Stimulated activated naive CD8-positive, alpha-beta T cell treated with anti-CD3 and anti-CD28 coated beads, Interleukin-15, Interleukin-2, amounts not matched to agents 100 ng/mL and 50 ng/mL, for 24 hours (primary cell): ENCODE results near the gene CIAO3.

ENCODE experiments used
- H3K27ac Mint-ChIP-seq: one replicate; pipeline ENCODE4 v1.8.0; 2021; ENCODE audit warnings: mild to moderate bottlenecking, mixed read lengths
- H3K27me3 Mint-ChIP-seq: one replicate; pipeline ENCODE4 v1.8.0; 2021; ENCODE audit warnings: mixed read lengths
- H3K36me3 Mint-ChIP-seq: one replicate; pipeline ENCODE4 v1.8.0; 2021; ENCODE audit warnings: low read depth, mixed read lengths
- H3K4me1 Mint-ChIP-seq: one replicate; pipeline ENCODE4 v1.8.0; 2021; ENCODE audit warnings: low read depth, mixed read lengths
- H3K4me3 Mint-ChIP-seq: one replicate; pipeline ENCODE4 v1.8.0; 2021; ENCODE audit warnings: mild to moderate bottlenecking, mixed read lengths
- H3K9me3 Mint-ChIP-seq: one replicate; pipeline ENCODE4 v1.8.0; 2021; ENCODE audit warnings: mixed read lengths

CIAO3 gene

DNA sequence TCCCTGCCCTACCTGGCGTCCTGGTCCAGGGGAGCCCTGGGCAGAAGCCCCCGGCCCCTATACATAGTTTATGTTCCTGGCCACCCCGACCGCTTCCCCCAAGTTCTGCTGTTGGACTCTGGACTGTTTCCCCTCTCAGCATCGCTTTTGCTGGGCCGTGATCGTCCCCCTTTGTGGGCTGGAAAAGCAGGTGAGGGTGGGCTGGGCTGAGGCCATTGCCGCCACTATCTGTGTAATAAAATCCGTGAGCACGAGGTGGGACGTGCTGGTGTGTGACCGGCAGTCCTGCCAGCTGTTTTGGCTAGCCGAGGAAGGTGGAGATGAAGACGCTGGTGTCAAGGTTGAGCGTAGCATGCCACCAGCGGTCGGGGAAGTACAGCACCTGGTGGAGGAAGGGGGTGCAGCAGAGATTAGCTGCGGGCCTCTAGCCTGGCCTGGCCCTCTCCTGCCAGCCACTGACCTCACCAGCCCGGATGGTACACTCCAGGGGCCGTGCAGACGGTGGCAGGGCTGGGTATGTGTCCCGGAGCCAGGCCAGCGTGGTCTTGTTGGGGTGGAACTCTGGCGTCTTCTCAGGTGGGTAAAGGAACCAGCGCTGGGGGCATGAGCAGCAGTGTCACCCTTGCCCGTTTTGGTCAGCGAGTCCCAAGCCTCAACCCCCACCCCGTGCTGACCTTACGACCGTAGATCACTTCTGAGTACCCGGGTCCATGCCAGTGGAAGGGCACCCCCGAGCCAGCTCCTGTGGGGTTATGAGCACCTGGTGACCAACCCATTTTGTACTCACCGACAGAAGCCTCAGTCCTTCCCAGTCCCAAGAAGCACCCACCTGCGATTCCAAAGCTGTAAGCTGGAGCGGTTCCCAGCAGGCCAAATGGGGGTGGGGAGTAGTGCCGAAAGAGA lies 58.1 kb downstream of the CIAO3 start:
- Mint-ChIP-seq H3K4me3 (peak overlapping the region; percentile 85), H3K4me1 (peaks cover 33% of the 10 kb centered on the region), H3K36me3 (peaks cover 21% of the 10 kb centered on the region), H3K27me3 (no peaks in the 10 kb centered on the region), H3K9me3 (no peaks in the 10 kb centered on the region), H3K27ac (peak overlapping the region; percentile 63)

DNA sequence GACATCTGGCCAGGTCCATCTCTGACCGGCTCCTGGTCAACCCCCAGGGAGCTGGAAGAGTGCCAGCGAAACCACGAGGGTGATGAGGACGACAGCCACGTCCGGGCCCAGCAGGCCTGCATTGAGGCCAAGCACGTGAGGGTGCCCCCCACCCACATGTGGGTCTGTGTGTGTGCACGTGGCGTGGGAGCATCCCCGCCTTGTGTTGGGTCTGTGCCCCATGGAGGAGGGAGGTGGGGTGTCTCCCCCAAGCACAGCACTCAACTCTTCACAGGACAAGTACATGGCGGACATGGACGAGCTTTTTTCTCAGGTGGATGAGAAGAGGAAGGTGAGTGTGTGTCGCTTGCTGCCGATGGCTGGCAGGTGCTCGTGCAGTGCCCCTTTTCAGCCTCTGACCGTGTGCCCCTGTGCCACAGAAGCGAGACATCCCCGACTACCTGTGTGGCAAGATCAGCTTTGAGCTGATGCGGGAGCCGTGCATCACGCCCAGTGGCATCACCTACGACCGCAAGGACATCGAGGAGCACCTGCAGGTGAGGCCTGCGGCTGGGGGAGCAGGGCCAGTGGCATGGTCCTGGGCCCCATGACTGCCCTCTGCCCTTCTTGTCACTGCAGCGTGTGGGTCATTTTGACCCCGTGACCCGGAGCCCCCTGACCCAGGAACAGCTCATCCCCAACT lies 58.9 kb downstream of the CIAO3 start:
- H3K4me1 Mint-ChIP-seq, result peaks cover 33% of the 10 kb centered on the region
- H3K9me3 Mint-ChIP-seq, result no peaks in the 10 kb centered on the region
- peaks cover 21% of the 10 kb centered on the region for H3K36me3 Mint-ChIP-seq
- no peaks in the 10 kb centered on the region for H3K27me3 Mint-ChIP-seq
- peak overlapping the region; percentile 63 for H3K27ac Mint-ChIP-seq
- peak overlapping the region; percentile 85 for H3K4me3 Mint-ChIP-seq

DNA sequence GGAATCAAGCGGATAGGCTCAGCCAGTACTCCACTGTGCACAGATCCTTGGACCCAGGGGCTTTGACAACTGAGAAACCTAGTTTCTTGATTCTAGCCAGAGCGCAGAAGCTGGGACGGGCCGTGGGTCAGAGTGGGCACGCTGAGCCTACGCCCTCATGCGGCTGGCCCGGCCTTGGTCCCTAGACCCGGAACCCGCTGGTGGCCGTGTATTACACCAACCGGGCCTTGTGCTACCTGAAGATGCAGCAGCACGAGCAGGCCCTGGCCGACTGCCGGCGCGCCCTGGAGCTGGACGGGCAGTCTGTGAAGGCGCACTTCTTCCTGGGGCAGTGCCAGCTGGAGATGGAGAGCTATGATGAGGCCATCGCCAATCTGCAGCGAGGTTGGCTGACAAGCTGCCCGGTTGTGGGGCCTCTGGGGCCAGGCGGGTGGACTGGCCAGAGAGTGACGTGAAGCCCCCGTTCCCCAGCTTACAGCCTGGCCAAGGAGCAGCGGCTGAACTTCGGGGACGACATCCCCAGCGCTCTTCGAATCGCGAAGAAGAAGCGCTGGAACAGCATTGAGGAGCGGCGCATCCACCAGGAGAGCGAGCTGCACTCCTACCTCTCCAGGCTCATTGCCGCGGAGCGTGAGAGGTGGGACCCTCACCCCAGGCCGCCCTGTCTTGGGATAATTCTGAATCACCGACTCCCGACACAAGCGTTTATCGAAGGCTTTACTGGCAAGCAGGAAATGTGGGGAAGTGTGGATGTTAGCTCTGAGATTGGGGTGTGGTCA lies 59.6 kb downstream of the CIAO3 start:
- H3K27ac Mint-ChIP-seq, result peak overlapping the region; percentile 61
- peaks cover 33% of the 10 kb centered on the region for H3K4me1 Mint-ChIP-seq
- H3K9me3 Mint-ChIP-seq, result no peaks in the 10 kb centered on the region
- H3K4me3 Mint-ChIP-seq, result peak overlapping the region; percentile 85
- H3K27me3 Mint-ChIP-seq, result no peaks in the 10 kb centered on the region
- peaks cover 21% of the 10 kb centered on the region for H3K36me3 Mint-ChIP-seq

DNA sequence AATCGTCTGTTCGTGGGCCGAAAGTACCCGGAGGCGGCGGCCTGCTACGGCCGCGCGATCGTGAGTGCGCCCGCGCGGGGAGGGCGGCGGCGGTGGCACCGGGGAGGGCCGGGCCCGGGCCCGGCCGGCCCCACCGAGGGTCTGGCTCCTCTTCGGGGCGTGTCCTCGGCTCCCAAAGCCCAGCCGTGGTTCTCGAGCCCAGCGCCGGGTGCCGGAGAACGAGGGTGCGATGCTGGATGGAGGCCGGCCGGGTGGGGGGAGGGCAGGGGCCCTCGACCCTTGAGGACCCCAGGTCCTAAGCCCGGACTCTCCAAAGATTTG lies 60.2 kb downstream of the CIAO3 start:
- Mint-ChIP-seq H3K36me3 (peaks cover 21% of the 10 kb centered on the region), H3K4me1 (peaks cover 33% of the 10 kb centered on the region), H3K27me3 (no peaks in the 10 kb centered on the region), H3K9me3 (no peaks in the 10 kb centered on the region), H3K27ac (peak overlapping the region; percentile 40), H3K4me3 (peak overlapping the region; percentile 85)

DNA sequence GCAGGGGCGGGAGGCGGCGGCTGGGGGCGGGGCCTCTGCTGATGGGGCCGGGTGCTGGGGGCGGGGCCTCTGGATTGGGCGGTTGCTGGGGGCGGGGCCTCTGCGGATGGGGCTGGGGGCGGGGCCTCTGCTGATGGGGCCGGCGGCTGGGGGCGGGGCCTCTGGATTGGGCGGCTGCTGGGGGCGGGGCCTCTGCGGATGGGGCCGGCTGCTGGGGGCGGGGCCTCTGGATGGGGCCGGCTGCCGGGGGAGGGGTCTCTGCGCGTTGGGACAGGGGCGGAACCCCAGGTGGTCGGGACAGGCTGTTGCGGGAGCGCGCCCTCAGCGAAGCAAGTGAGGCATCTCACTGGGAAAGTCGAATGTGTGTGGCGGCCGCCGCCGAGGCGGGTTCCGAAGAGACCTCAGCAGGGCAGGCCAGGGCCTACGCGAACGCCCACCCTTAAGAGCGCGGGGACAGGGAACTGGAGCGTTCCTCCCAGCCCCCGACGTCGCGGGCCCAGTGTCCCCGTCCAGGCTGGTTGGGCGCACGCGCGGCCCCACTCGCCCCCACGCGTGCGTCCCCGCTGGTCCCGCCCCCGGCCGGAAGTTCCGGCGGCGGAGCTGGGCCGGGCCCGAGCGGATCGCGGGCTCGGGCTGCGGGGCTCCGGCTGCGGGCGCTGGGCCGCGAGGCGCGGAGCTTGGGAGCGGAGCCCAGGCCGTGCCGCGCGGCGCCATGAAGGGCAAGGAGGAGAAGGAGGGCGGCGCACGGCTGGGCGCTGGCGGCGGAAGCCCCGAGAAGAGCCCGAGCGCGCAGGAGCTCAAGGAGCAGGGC lies 60.8 kb downstream of the CIAO3 start, which contains the start of gene STUB1:
STUB1 (plus strand) TSS at position 597 of the 811 bp plus-strand sequence; CDS start at position 713, 116 bp downstream.
- Mint-ChIP-seq H3K27ac (peak within 1 kb of the TSS; percentile 88), H3K36me3 (peaks cover 21% of the 10 kb centered on the region), H3K4me3 (peak within 1 kb of the TSS; percentile 85), H3K27me3 (no peaks in the 10 kb centered on the region), H3K9me3 (no peaks in the 10 kb centered on the region), H3K4me1 (peaks cover 34% of the 10 kb centered on the region)
